Fibroblast of lung (primary cell): Measurements from ENCODE around the gene URI1.

Experiments
- EZH2 ChIP-seq: IDR thresholded peaks from 2 replicates; pipeline ENCODE4 v1.5.1; 2012; ENCODE audit warnings: low read length, control low read depth, mild to moderate bottlenecking; ENCODE audit errors: missing control alignments
- TF ChIP-seq, protein P1 (sequence below), 2 donors: IDR thresholded peaks in 1 of 2; conservative IDR thresholded peaks in 1 of 2; 1 replicate in 1 of 2; 2 replicates in 1 of 2; pipeline ENCODE4 v1.5.1; 2011 to 2012; ENCODE audit warnings: low read length in 2 of 2, control low read depth in 1 of 2, inconsistent platforms in 1 of 2, low read depth in 1 of 2, mild to moderate bottlenecking in 1 of 2

DNA sequence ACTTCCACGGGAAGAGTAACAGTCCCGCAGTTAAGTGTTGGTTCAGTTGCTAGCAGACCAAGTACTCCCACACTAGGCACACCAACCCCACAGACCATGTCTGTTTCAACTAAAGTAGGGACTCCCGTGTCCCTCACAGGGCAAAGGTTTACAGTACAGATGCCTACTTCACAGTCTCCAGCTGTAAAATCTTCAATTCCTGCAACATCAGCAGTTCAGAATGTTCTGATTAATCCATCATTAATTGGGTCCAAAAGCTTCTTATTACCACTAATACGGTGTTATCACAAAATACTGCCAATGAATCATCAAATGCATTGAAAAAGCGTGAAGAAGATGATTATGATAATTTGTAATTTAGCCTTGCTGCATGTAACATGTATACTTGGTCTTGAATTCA, 95.8 kb downstream of the URI1 start:
- no peak for TF ChIP-seq EZH2
- TF ChIP-seq, protein P1, sequence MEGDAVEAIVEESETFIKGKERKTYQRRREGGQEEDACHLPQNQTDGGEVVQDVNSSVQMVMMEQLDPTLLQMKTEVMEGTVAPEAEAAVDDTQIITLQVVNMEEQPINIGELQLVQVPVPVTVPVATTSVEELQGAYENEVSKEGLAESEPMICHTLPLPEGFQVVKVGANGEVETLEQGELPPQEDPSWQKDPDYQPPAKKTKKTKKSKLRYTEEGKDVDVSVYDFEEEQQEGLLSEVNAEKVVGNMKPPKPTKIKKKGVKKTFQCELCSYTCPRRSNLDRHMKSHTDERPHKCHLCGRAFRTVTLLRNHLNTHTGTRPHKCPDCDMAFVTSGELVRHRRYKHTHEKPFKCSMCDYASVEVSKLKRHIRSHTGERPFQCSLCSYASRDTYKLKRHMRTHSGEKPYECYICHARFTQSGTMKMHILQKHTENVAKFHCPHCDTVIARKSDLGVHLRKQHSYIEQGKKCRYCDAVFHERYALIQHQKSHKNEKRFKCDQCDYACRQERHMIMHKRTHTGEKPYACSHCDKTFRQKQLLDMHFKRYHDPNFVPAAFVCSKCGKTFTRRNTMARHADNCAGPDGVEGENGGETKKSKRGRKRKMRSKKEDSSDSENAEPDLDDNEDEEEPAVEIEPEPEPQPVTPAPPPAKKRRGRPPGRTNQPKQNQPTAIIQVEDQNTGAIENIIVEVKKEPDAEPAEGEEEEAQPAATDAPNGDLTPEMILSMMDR (conservative IDR thresholded peaks at IDR 0.05 in 1 of 2, IDR thresholded peaks at IDR 0.05 in 1 of 2; ENCODE audit: low read depth in 1 of 2, low read length in 2 of 2) = no peak
